IMR-90 (cell line): ENCODE measurements around the gene ETFB. TPM values are rescaled to one million over a fixed set of nuclear protein-coding genes. Genes with fewer than 3 reads are reported as not detected.

ENCODE experiments used
- ATAC-seq: fragments of 200-7000 bp; cut with Tn5 transposase; 2 replicates; pipeline ENCODE4 v1.9.1; 2020; ENCODE audit warnings: low read depth, mild to moderate bottlenecking, moderate library complexity
- BruUV-seq: library from RNA; stranded (reverse); fragments of 400-500 nt; replicated peaks from 2 replicates; lab custom pipeline; 2021; lab: Mats Ljungman, UMichigan
- CTCF ChIA-PET: fragments of 300-600 bp; formaldehyde crosslinking; extraction: SDS; loops from one replicate; lab custom pipeline; 2021; ENCODE audit warnings: antibody characterized with exemption; lab: Yijun Ruan, JAX
- POLR2A ChIA-PET: fragments of 300-600 bp; sonication (Branson Sonifier 250); formaldehyde crosslinking; loops from one replicate; lab custom pipeline; 2022; ENCODE audit warnings: antibody characterized with exemption; ENCODE audit not compliant: unreplicated experiment; lab: Charles Lee
- DNase-seq: peaks from one replicate; pipeline ENCODE4 v3.0.0; 2013
- H2AFZ ChIP-seq: replicated peaks from 2 replicates; pipeline ENCODE3; 2013; ENCODE audit warnings: low read length, mild to moderate bottlenecking; ENCODE audit not compliant: poor library complexity
- H2AK5ac ChIP-seq: 2 replicates; pipeline ENCODE4 v1.6.1; 2013; ENCODE audit warnings: low read depth, low read length, inconsistent platforms
- H2AK9ac ChIP-seq: replicated peaks from 2 replicates; pipeline ENCODE3; 2013; ENCODE audit warnings: mild to moderate bottlenecking, low read depth, low read length, moderate library complexity; ENCODE audit not compliant: poor library complexity
- H2BK120ac ChIP-seq: 2 replicates; pipeline ENCODE4 v1.6.1; 2013; ENCODE audit warnings: low read depth, low read length, inconsistent platforms
- H2BK15ac ChIP-seq: 3 replicates; pipeline ENCODE4 v1.6.1; 2013; ENCODE audit warnings: low read depth, low read length, inconsistent platforms
- H2BK20ac ChIP-seq: 2 replicates; pipeline ENCODE4 v1.6.1; 2013; ENCODE audit warnings: low read depth, mild to moderate bottlenecking, inconsistent platforms, low read length, moderate library complexity
- H2BK5ac ChIP-seq: 2 replicates; pipeline ENCODE4 v1.6.1; 2013; ENCODE audit warnings: mild to moderate bottlenecking, low read depth, low read length, inconsistent platforms; ENCODE audit not compliant: poor library complexity, severe bottlenecking
- H3K14ac ChIP-seq: replicated peaks from 2 replicates; pipeline ENCODE4 v1.6.1; 2013; ENCODE audit warnings: low read depth, low read length, inconsistent platforms
- H3K18ac ChIP-seq: 2 replicates; pipeline ENCODE4 v1.6.1; 2013; ENCODE audit warnings: low read depth, low read length, control low read depth
- H3K23ac ChIP-seq: 2 replicates; pipeline ENCODE4 v1.6.1; 2013; ENCODE audit warnings: low read depth, low read length, inconsistent platforms
- H3K27ac ChIP-seq: 2 replicates; pipeline ENCODE4 v1.5.1; 2013; ENCODE audit warnings: mild to moderate bottlenecking, control low read depth, low read length; ENCODE audit not compliant: insufficient read depth
- H3K27me3 ChIP-seq: 2 replicates; pipeline ENCODE4 v1.6.1; 2013; ENCODE audit warnings: low read length; ENCODE audit not compliant: control insufficient read depth, insufficient read depth
- H3K36me3 ChIP-seq: 2 replicates; pipeline ENCODE4 v1.6.1; 2013; ENCODE audit warnings: low read length, mixed read lengths; ENCODE audit not compliant: control insufficient read depth, insufficient read depth
- H3K4ac ChIP-seq: 2 replicates; pipeline ENCODE4 v1.6.1; 2013; ENCODE audit warnings: low read depth, low read length, inconsistent platforms
- H3K4me1 ChIP-seq: 2 replicates; pipeline ENCODE4 v1.6.1; 2013; ENCODE audit warnings: low read length, mixed read lengths; ENCODE audit not compliant: control insufficient read depth, insufficient read depth
- H3K4me2 ChIP-seq: 2 replicates; pipeline ENCODE4 v1.6.1; 2013; ENCODE audit warnings: low read depth, mild to moderate bottlenecking, control low read depth, low read length, moderate library complexity
- H3K4me3 ChIP-seq: 2 replicates; pipeline ENCODE4 v1.5.1; 2013; ENCODE audit warnings: low read depth, mild to moderate bottlenecking, control low read depth, low read length, moderate library complexity; ENCODE audit not compliant: insufficient read depth
- H3K56ac ChIP-seq: 2 replicates; pipeline ENCODE4 v1.6.1; 2013; ENCODE audit warnings: low read length, inconsistent platforms; ENCODE audit not compliant: insufficient read depth; ENCODE audit errors: extremely low read depth
- H3K79me1 ChIP-seq, 2 experiments: 2 replicates each; pipeline ENCODE4 v1.6.1; 2013; ENCODE audit warnings: low read length in 2 of 2, inconsistent platforms in 1 of 2, low read depth in 1 of 2
- H3K9ac ChIP-seq: 2 replicates; pipeline ENCODE4 v1.6.1; 2013; ENCODE audit warnings: low read depth, low read length, control low read depth
- H3K9me1 ChIP-seq: 2 replicates; pipeline ENCODE4 v1.6.1; 2013; ENCODE audit warnings: low read length, inconsistent platforms; ENCODE audit not compliant: insufficient read depth
- H3K9me3 ChIP-seq: 2 replicates; pipeline ENCODE4 v1.6.1; 2013; ENCODE audit warnings: low read length; ENCODE audit not compliant: control insufficient read depth, insufficient read depth
- H4K20me1 ChIP-seq: 2 replicates; pipeline ENCODE4 v1.6.1; 2013; ENCODE audit warnings: low read length, inconsistent platforms; ENCODE audit not compliant: insufficient read depth
- H4K5ac ChIP-seq: 2 replicates; pipeline ENCODE4 v1.6.1; 2013; ENCODE audit warnings: mild to moderate bottlenecking, low read depth, low read length, control low read depth
- H4K8ac ChIP-seq, 2 experiments: 2 replicates each; pipeline ENCODE4 v1.6.1; 2013; ENCODE audit warnings: low read depth in 2 of 2, low read length in 2 of 2, control low read depth in 1 of 2, inconsistent platforms in 1 of 2
- H4K91ac ChIP-seq: 2 replicates; pipeline ENCODE4 v1.6.1; 2013; ENCODE audit warnings: low read depth, low read length, inconsistent platforms; ENCODE audit not compliant: insufficient read depth
- BHLHE40 ChIP-seq: fragments of 150-350 bp; IDR thresholded peaks from 2 replicates; pipeline ENCODE4 v1.6.1; 2016; ENCODE audit warnings: mild to moderate bottlenecking, low read depth, low read length
- CEBPB ChIP-seq: IDR thresholded peaks from 2 replicates; pipeline ENCODE4 v1.6.1; 2012; ENCODE audit warnings: low read depth, low read length, improper control_type of control experiment
- CHD1 ChIP-seq: IDR thresholded peaks from 2 replicates; pipeline ENCODE4 v1.6.1; 2012; ENCODE audit warnings: low read depth, low read length, improper control_type of control experiment
- ELK1 ChIP-seq: fragments of 150-350 bp; IDR thresholded peaks from 2 replicates; pipeline ENCODE4 v1.6.1; 2016; ENCODE audit warnings: low read depth, mild to moderate bottlenecking, low read length, moderate library complexity, borderline replicate concordance
- FOS ChIP-seq: fragments of 150-350 bp; IDR thresholded peaks from 2 replicates; pipeline ENCODE4 v1.6.1; 2016; ENCODE audit warnings: low read depth, low read length
- MAZ ChIP-seq: IDR thresholded peaks from 2 replicates; pipeline ENCODE4 v1.6.1; 2012; ENCODE audit warnings: low read depth, mild to moderate bottlenecking, low read length, improper control_type of control experiment, moderate library complexity, borderline replicate concordance
- NFE2L2 ChIP-seq: fragments of 150-350 bp; IDR thresholded peaks from 2 replicates; pipeline ENCODE4 v1.6.1; 2016; ENCODE audit warnings: low read depth, mild to moderate bottlenecking, low read length
- POLR2A ChIP-seq: IDR thresholded peaks from 2 replicates; pipeline ENCODE4 v1.6.1; 2012; ENCODE audit warnings: mild to moderate bottlenecking, low read depth, low read length
- RAD21 ChIP-seq: IDR thresholded peaks from 2 replicates; pipeline ENCODE4 v1.6.1; 2012; ENCODE audit warnings: low read length, improper control_type of control experiment
- RCOR1 ChIP-seq: IDR thresholded peaks from 2 replicates; pipeline ENCODE4 v1.6.1; 2012; ENCODE audit warnings: mild to moderate bottlenecking, low read length, improper control_type of control experiment; ENCODE audit not compliant: insufficient replicate concordance
- RFX5 ChIP-seq: IDR thresholded peaks from 2 replicates; pipeline ENCODE4 v1.8.0; 2012; ENCODE audit warnings: low read depth, mild to moderate bottlenecking, low read length, moderate library complexity
- SMC3 ChIP-seq: fragments of 150-350 bp; IDR thresholded peaks from 2 replicates; pipeline ENCODE4 v1.6.1; 2016; ENCODE audit warnings: low read depth, mild to moderate bottlenecking, antibody characterized with exemption, low read length, moderate library complexity
- USF2 ChIP-seq: fragments of 150-350 bp; IDR thresholded peaks from 2 replicates; pipeline ENCODE4 v1.6.1; 2017; ENCODE audit warnings: mild to moderate bottlenecking, antibody characterized with exemption, low read length, low read depth
- WGBS, 2 experiments: methylation state at CpG; one replicate each; pipeline versions ENCODE4 v1.1.5 to v1.1.7; 2013; ENCODE audit warnings: missing lambda C conversion rate in 2 of 2; ENCODE audit not compliant: insufficient read length in 1 of 2; ENCODE audit errors: extremely low coverage in 2 of 2; 5-methylcytosine and 5-hydroxymethylcytosine counted together
- dilution Hi-C: fragments of 300-500 bp; cut with HindIII; formaldehyde crosslinking; loops from one replicate; pipeline ENCODE4 v1.14.3; 2018; ENCODE audit warnings: low sequenced_read_pairs; ENCODE audit not compliant: unreplicated experiment
- in situ Hi-C: fragments of 300-500 bp; cut with MboI; formaldehyde crosslinking; loops from 3 replicates; pipeline ENCODE4 v1.14.3; 2019; ENCODE audit warnings: low sequenced_read_pairs, inconsistent platforms, mixed read lengths
- intact Hi-C: fragments of 100-400 bp; cut with micrococcal nuclease; formaldehyde crosslinking; loops from 2 replicates; pipeline ENCODE4 v1.10.0; 2022
- polyA plus RNA-seq, 3 experiments: library from polyadenylated mRNA; depleted of rRNA; stranded (reverse); fragments of >200 nt; gene quantifications; 2 replicates each; pipeline ENCODE4 v1.2.3, GENCODE V29; 2012; ENCODE audit warnings: low replicate concordance in 1 of 3
- total RNA-seq: library from RNA; depleted of rRNA; stranded (reverse); fragments of >200 nt; gene quantifications from 2 replicates; pipeline ENCODE4 v1.2.3, GENCODE V29; 2012

Gene ETFB
- total and polyA plus RNA-seq, 2 of the 4 experiments (the other 2 are of a cell fraction) = 141 to 166 TPM

- ATAC-seq = no peak
- Histone ChIP-seq H2AK5ac (no peak overlapping the region), H2BK20ac (no peak overlapping the region), H3K4ac (no peak overlapping the region), H2BK5ac (no peak overlapping the region), H3K27me3 (peaks cover 4% of the 10 kb centered on the region; the same call in 1 of the 2 replicates), H3K9me3 (no peaks in the 10 kb centered on the region), H4K20me1 (no peaks in the 10 kb centered on the region), H3K36me3 (no peaks in the 10 kb centered on the region), H3K4me1 (no peaks in the 10 kb centered on the region), H3K23ac (no peak overlapping the region), H3K18ac (no peak overlapping the region), H3K9ac (no peak overlapping the region), H3K9me1 (no peaks in the 10 kb centered on the region), H4K8ac (no peak overlapping the region), H3K79me1 (no peaks in the 10 kb centered on the region), H3K56ac (no peak overlapping the region), H4K5ac (no peak overlapping the region), H4K91ac (no peak overlapping the region), H2BK15ac (no peak overlapping the region), H3K14ac (no peak overlapping the region), H3K4me3 (no peak overlapping the region), H2AFZ (no peak overlapping the region), H2BK120ac (no peak overlapping the region), H3K4me2 (no peak overlapping the region), H2AK9ac (no peak overlapping the region), H3K27ac (no peak overlapping the region)
- DNase-seq = no peak
- POLR2A ChIA-PET = no interaction called here
- no TSS peak for BruUV-seq
- CTCF ChIA-PET = no interaction called here
- in situ Hi-C loops (no loop called here), intact Hi-C loops (no loop called here), dilution Hi-C loops (no loop called here)
- TF ChIP-seq ELK1 (no peak), RCOR1 (no peak), SMC3 (no peak), POLR2A (no peak), BHLHE40 (no peak), MAZ (no peak), USF2 (no peak), CHD1 (no peak), RFX5 (no peak), NFE2L2 (no peak), FOS (no peak), RAD21 (no peak), CEBPB (no peak)
- no CpG with 5 or more reads among the region's 29 CpGs for WGBS, 2 experiments
These were observed 42.6 kb downstream of the ETFB start for GRCh38 chr19:51323481-51324166.
